ENCODE data around the gene WRAP73. TPM values are rescaled to one million over a fixed set of nuclear protein-coding genes. Genes with fewer than 3 reads are reported as not detected.
A peak's percentile ranks its signal among the peaks of the same experiment; 100 is the strongest.

WRAP73 gene
- total and polyA plus RNA-seq, 9 of the 15 experiments (the other 6 are each of a cell fraction or from before 2014, with no cell fraction given), result 4.3 to 51.8 (median 30.1) TPM

GRCh38 chr1:3609016-3609768 lies 40.7 kb downstream of the WRAP73 start:
- Histone ChIP-seq H3K9me1 (ENCODE audit: control insufficient read depth, insufficient read depth, low read length) (no peaks in the 10 kb centered on the region), H3K9me3 (replicated peaks; ENCODE audit: control insufficient read depth, insufficient read depth, low read depth, low read length) (no peaks in the 10 kb centered on the region), H2AFZ (ENCODE audit: low read depth, low read length) (no peak overlapping the region), H3K4me1 (replicated peaks in 1 of 2; ENCODE audit: control insufficient read depth in 2 of 2, insufficient read depth in 2 of 2, low read length in 2 of 2) (peaks cover 10 to 24% of the 10 kb centered on the region in 2 experiments; a peak in 4 of 5 replicates), H3K27ac (ENCODE audit: extremely low read depth, low read depth, low read length) (no peak overlapping the region), H3K4me3 (no peak overlapping the region), H3K4me2 (ENCODE audit: insufficient read depth, low read length) (no peak overlapping the region), H4K20me1 (replicated peaks; ENCODE audit: control insufficient read depth, insufficient read depth, low read length) (peaks cover 14% of the 10 kb centered on the region), H3K79me2 (ENCODE audit: control insufficient read depth, insufficient read depth, low read length) (no peaks in the 10 kb centered on the region), H3K27me3 (ENCODE audit: control insufficient read depth in 2 of 2, insufficient read depth in 2 of 2, low read length in 2 of 2) (peaks cover 12 to 67% of the 10 kb centered on the region in 2 experiments; a peak in 3 of 5 replicates), H3K36me3 (ENCODE audit: control insufficient read depth, insufficient read depth, low read length) (no peaks in the 10 kb centered on the region), H3K9ac (ENCODE audit: insufficient read depth in 1 of 2, low read depth in 2 of 2, low read length in 2 of 2) (no peak overlapping the region)
- no peak for TF ChIP-seq ZBTB33 (CRISPR knock-in tag; IDR thresholded peaks at IDR 0.05)
- peak; percentile 60 for TF ChIP-seq BHLHE40 (IDR thresholded peaks at IDR 0.05; ENCODE audit: low read length)
- ChIA-PET CTCF (ENCODE audit: low intra/inter-chr PET ratio) (no interaction called here), POLR2A (interaction anchor here (0.7 to 1.2 kb wide), 3 partner anchors 9 to 70 kb away, joined by 3 to 4 read pairs (median 3); no protein-coding TSS in a partner anchor)
- FAIRE-seq (no peak), DNase-seq (ENCODE audit: extremely low read depth in 1 of 4, low spot score in 3 of 4) (no peak), ATAC-seq (no peak)
- BruUV-seq (replicated peaks), result no TSS peak
- intact Hi-C loops (cut with micrococcal nuclease), result no loop called here
- WGBS (ENCODE audit: insufficient coverage, low coverage, missing lambda C conversion rate), result 7% methylated on average over 22 of the region's 22 CpGs
- in situ Hi-C loops (cut with MboI), result no loop called here
